GM12891 (cell line): Measurements from ENCODE around the gene TBC1D1.

Experiments used
- PAX5 ChIP-seq: IDR thresholded peaks from 2 replicates; pipeline ENCODE4 v1.6.1; 2011; ENCODE audit warnings: low read length, moderate library complexity, mild to moderate bottlenecking; ENCODE audit not compliant: insufficient read depth, severe bottlenecking
- POLR2A ChIP-seq: IDR thresholded peaks from 2 replicates; pipeline ENCODE4 v1.6.1; 2011; ENCODE audit warnings: low read depth, low read length, control low read depth
- POLR2AphosphoS5 ChIP-seq: IDR thresholded peaks from 2 replicates; pipeline ENCODE4 v1.6.1; 2011; ENCODE audit warnings: low read depth, low read length, control low read depth
- POU2F2 ChIP-seq: IDR thresholded peaks from 2 replicates; pipeline ENCODE4 v1.6.1; 2011; ENCODE audit warnings: low read depth, mild to moderate bottlenecking, control low read depth, low read length, moderate library complexity
- SPI1 ChIP-seq: IDR thresholded peaks from 2 replicates; pipeline ENCODE4 v1.6.1; 2011; ENCODE audit warnings: low read depth, low read length, control low read depth
- TAF1 ChIP-seq: IDR thresholded peaks from 2 replicates; pipeline ENCODE4 v1.6.1; 2011; ENCODE audit warnings: low read depth, low read length, control low read depth

- TF ChIP-seq SPI1 = no peak
- TF ChIP-seq POLR2A = no peak
- no peak for TF ChIP-seq POLR2AphosphoS5
- no peak for TF ChIP-seq TAF1
- no peak for TF ChIP-seq POU2F2
- TF ChIP-seq PAX5 = no peak
These were observed 251.1 kb downstream of the TBC1D1 start for GRCh38 chr4:38141808-38142500.
